Measurements from ENCODE around the gene SLC1A5. TPM values are rescaled to one million over a fixed set of nuclear protein-coding genes. Genes with fewer than 3 reads are reported as not detected.

SLC1A5 gene
- total RNA-seq, 2 experiments from 2014 or later, result 145 to 161 TPM

GRCh38 chr19:46736531-46737297, 51.7 kb downstream of the SLC1A5 start:
- TF ChIP-seq EZH2phosphoT487 (IDR thresholded peaks at IDR 0.05; ENCODE audit: borderline replicate concordance, low read depth, low read length) (no peak), CTCF (conservative IDR thresholded peaks at IDR 0.05; ENCODE audit: low read length) (no peak)
- DNase-seq (ENCODE audit: low spot score), result no peak
- Histone ChIP-seq H3K27ac (ENCODE audit: low read depth, low read length, poor library complexity, severe bottlenecking) (no peak overlapping the region), H3K36me3 (ENCODE audit: insufficient read depth, low read length) (peaks cover 88% of the 10 kb centered on the region), H3K9me3 (ENCODE audit: low read length) (no peaks in the 10 kb centered on the region), H4K20me1 (ENCODE audit: insufficient read depth, low read length) (no peaks in the 10 kb centered on the region; the same call in 1 of the 2 replicates), H3K79me2 (ENCODE audit: insufficient read depth, low read depth, low read length) (peaks cover 25% of the 10 kb centered on the region), H3K9me2 (ENCODE audit: insufficient read depth, low read length) (no peaks in the 10 kb centered on the region), H2AFZ (ENCODE audit: low read length) (no peak overlapping the region), H3K4me3 (ENCODE audit: low read depth, low read length, poor library complexity, severe bottlenecking) (no peak overlapping the region), H3K4me2 (ENCODE audit: low read length) (no peak overlapping the region), H3K4me1 (ENCODE audit: insufficient read depth, low read length, poor library complexity, severe bottlenecking) (no peaks in the 10 kb centered on the region)
- no TSS peak for BruUV-seq (replicated peaks)
- ChIA-PET CTCF (ENCODE audit: unreplicated experiment) (no interaction called here), POLR2A (no interaction called here)
- intact Hi-C loops (cut with micrococcal nuclease; ENCODE audit: unreplicated experiment), result no loop called here

GRCh38 chr19:46733690-46734292, 54.6 kb downstream of the SLC1A5 start:
- BruUV-seq (replicated peaks), result no TSS peak
- intact Hi-C loops (cut with micrococcal nuclease; ENCODE audit: unreplicated experiment), result no loop called here
- TF ChIP-seq EZH2phosphoT487 (IDR thresholded peaks at IDR 0.05; ENCODE audit: borderline replicate concordance, low read depth, low read length) (no peak), CTCF (conservative IDR thresholded peaks at IDR 0.05; ENCODE audit: low read length) (no peak)
- ChIA-PET POLR2A (no interaction called here), CTCF (ENCODE audit: unreplicated experiment) (no interaction called here)
- H3K36me3 ChIP-seq (ENCODE audit: insufficient read depth, low read length), result peaks cover 90% of the 10 kb centered on the region
- no peak for DNase-seq (ENCODE audit: low spot score)
- no peaks in the 10 kb centered on the region for H3K79me2 ChIP-seq (ENCODE audit: insufficient read depth, low read depth, low read length)
- no peak overlapping the region for H2AFZ ChIP-seq (ENCODE audit: low read length)
- H3K27ac ChIP-seq (ENCODE audit: low read depth, low read length, poor library complexity, severe bottlenecking), result no peak overlapping the region
- 0 out of 2 replicates have a peak, but pooled peaks cover 4% of the 10 kb centered on the region for H4K20me1 ChIP-seq (ENCODE audit: insufficient read depth, low read length)
- no peaks in the 10 kb centered on the region for H3K9me3 ChIP-seq (ENCODE audit: low read length)
- no peak overlapping the region for H3K4me2 ChIP-seq (ENCODE audit: low read length)
- H3K9me2 ChIP-seq (ENCODE audit: insufficient read depth, low read length), result no peaks in the 10 kb centered on the region
- no peaks in the 10 kb centered on the region for H3K4me1 ChIP-seq (ENCODE audit: insufficient read depth, low read length, poor library complexity, severe bottlenecking)
- H3K4me3 ChIP-seq (ENCODE audit: low read depth, low read length, poor library complexity, severe bottlenecking), result no peak overlapping the region
